HG03354 (cell line): ENCODE results near the gene TSHR.
"Not testable (repeated sequence)": the region's sequence is repeated elsewhere in the genome, so short reads cannot be mapped to it uniquely, and the experiment has no call there.

Experiments used
- ATAC-seq: cut with Tn5 transposase; IDR thresholded peaks from one replicate; pipeline ENCODE4 v1.9.1; 2021; ENCODE audit warnings: mild to moderate bottlenecking; ENCODE audit not compliant: unreplicated experiment, poor library complexity, severe bottlenecking

The TSHR gene

DNA sequence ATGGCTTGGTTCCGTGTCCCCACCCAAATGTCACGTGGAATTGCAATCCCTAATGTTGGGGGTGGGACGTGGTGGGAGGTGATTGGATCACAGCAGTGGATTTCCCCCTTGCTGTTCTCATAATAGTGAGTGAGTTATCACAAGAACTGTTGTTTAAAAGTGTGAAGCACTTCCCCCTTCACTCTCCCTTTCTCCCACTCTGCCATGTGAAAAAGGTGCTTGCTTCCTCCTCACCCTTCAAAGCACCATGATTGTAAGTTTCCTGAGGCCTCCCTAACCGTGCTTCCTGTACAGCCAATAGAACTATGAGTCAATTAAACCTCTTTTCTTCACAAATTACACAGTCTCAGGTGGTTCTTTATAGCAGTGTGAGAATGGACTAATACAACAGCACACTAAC is 8.6 kb upstream of the TSHR start:
- ATAC-seq = no peak

GRCh38 chr14:80948291-80948690 is 7.1 kb upstream of the TSHR start:
- no peak for ATAC-seq

DNA sequence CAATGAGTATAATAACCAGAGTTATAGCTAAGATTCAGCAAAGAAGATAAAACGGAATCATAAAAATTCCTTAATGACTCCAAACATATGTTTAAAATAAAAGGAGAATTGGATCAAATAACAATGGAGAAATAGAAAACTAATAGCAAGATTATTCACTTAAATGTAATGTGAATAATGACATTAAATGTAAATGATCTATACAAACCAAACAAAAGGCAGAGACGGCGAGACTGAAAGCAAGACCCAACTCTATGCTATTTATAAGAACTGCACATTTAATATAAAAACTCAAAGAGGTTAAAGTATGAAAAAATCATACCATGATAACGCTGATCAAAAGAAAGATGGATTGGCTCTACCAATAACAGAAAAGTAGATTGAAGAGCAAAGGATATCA is 3.9 kb upstream of the TSHR start:
- ATAC-seq = no peak

DNA sequence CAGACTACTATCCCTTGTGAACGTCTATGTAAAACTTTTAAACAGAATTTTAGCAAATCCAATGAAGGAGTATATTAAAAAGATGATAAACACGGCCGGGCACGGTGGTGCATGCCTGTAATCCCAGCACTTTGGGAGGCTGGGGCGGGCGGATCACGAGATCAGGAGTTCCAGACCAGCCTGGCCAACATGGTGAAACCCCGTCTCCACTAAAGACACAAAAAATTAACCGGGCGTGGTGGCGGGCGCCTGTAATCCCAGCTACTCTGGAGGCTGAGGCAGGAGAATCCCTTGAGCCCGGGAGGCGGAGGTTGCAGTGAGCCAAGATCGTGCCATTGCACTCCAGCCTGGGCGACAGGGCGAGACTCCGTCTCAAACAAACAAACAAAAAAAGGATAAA is 2.2 kb upstream of the TSHR start:
- not testable (repeated sequence) for ATAC-seq

- ATAC-seq = peak; percentile 29
Observed at GRCh38 chr14:80954687-80955299, 628 bp upstream of the TSHR start.

DNA sequence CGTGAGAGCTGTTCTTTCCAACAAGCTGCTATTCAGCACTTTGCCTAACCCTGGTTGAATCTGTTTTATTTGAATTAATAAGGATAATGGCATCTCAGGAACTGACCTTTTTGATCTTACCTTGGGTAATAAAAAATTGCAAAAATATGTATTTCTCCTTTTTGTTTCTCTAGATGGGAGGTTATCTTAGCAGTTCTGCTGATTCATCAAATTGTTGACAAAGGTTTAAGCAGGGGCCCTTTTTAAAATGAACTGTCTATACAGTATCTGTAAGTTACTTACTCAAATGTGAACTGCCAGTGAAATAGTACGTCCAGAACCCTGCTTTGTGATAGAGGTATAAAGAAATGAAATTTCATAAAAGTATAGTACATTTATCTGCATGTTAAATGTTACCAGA is 681 bp downstream of the TSHR start:
- no peak for ATAC-seq

DNA sequence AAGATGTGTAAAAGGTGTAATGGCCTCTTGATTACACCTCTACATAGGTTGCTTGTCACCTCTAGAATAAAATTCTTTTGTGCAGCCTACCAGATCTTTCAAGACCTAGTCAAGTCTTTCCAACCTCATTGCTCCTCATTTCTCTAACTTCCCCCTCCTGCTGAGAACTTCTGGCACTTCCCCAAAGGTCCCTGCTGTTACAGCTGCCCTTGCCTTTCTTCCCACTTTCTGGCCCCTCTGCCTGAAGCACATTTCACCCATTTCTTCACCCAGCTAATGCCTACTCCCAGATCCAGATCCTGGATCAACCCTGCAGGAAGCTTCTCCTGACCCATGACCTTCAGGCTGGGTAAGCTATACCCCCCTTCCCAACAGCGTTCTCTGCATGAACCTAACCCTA is 1.5 kb downstream of the TSHR start:
- no peak for ATAC-seq

DNA sequence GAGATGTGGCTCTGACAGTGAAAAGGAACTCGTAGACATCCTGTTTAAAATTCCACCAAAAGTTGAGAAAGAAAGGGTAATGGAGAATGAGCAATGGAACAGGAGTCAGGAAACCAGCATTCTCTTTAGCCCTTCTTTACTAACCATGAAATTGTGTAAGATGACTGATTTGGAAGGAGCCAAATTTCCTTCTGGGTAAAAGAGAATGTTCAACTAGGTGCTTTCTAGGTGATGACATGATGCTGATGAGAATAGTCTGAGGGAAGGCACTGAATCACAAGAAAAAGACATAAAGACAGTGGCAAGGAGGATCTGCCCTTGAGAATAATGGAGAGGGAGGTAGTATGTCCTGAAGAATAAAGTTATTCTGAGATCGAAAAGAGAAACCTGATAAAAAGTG is 2.2 kb downstream of the TSHR start:
- ATAC-seq = no peak

GRCh38 chr14:80958226-80958625 is 2.8 kb downstream of the TSHR start:
- no peak for ATAC-seq

DNA sequence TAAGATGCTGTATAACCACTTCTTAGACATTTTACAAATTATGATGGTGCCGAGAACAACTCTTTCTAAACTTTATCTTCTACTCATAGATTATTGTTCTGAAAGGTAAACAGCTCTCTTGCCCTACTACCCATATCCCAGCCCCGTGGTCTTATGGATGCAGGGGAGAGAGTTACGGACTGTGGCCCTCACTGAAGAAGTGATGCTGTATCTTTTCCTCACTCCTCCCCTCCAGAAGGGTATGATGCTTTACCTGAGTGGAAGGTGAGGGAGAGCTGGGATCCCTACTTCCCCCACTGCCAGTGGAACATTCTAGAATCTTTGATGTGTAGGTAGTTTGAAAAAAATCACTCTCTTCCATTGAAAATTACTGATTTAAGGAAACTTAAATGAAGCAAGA is 3.5 kb downstream of the TSHR start:
- ATAC-seq = no peak

GRCh38 chr14:80959496-80959895 is 4.1 kb downstream of the TSHR start:
- peak; percentile 97 for ATAC-seq

DNA sequence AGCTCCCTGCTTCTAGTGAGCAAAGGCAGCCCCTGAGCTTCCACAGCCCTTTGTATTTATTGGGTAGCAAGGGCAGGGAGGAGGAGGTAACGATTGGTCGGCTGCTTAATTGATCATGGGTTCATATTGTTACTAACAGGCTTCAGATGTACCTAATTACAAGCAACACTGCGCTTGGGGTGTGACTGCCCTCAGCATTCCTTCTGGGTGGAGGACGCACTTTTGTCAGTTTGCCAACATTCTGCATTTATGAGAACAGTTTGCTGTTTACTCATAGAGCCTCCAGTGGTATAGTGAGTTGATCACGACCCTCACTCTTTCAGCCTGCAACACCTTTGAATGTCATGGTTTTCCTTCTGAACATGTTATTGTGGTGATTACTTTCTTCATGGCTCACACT is 9.6 kb downstream of the TSHR start:
- no peak for ATAC-seq

DNA sequence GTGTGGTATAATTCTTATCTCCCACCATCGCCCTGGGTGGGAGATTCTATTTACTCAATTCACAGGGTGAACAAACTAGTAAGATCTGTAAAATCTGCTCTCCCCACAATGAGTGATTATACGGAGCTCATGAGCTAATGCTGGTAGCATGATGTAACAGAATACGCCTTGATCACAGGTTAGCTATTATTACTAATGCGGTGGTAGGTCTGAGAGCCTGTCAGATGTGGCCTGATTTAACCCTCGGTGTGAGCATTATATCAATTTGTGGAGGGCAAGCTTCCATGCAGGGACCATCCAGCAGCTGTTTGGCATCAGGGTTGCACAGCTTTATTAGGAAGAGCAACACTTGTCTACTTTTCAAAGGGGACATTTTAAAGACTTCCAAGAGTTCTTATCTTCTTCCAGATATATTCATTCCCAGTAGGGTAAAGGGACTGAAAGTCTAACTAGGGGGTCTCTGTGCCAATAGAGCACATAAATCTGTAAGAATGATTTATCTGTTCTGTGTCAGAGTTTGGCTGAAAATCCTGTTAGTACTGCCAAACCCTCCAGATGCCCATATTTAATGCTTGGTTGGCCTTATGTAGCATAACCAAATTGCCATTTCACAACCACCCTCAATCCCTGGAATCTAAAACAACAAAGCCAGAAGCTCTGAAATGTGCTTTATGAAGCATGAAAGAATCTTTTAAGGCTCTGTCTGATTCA is 18.7 kb downstream of the TSHR start:
- no peak for ATAC-seq

DNA sequence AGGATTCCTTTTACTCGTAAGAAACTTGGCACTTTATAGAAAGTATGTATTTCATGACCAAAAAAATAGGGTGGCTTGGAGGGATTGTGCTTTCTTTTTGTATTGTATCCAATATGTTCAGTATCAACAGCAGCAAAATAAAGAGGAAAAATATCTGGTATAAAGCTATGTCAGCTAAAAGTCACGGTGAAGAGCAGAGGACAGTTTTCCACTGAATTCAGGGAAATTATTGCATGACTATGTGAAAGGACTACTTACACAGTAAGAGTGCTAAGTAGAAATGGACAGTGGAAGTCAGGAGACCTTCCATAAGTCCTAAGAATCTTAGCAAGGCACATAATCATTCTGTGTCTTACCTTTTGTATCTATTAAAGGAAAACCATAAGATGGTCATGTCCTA is 19.3 kb downstream of the TSHR start:
- no peak for ATAC-seq

GRCh38 chr14:80977221-80977620 is 21.8 kb downstream of the TSHR start:
- peak; percentile 66 for ATAC-seq

GRCh38 chr14:80978403-80978802 is 23.0 kb downstream of the TSHR start:
- peak; percentile 67 for ATAC-seq

- ATAC-seq = no peak
Observed at GRCh38 chr14:80979951-80980350, 24.5 kb downstream of the TSHR start.

DNA sequence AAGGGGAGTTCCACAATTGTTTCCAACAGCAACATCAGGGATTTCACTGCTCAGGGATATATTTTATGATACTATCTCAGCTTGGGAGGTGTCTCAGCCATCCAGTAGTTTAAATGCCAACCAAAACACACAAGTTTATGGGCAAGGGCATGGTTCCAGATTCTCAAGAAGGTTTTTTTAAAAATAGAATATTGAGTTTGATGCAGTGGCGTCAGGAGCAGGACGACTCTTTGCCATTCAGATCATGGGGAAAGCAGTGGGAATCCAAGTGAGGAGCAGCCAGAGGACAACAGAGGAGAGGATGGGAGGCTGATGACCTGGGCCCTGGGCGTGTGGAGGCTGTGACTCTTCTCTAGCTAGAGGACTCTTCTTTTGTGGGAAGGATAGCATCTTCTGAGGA is 25.7 kb downstream of the TSHR start:
- no peak for ATAC-seq

DNA sequence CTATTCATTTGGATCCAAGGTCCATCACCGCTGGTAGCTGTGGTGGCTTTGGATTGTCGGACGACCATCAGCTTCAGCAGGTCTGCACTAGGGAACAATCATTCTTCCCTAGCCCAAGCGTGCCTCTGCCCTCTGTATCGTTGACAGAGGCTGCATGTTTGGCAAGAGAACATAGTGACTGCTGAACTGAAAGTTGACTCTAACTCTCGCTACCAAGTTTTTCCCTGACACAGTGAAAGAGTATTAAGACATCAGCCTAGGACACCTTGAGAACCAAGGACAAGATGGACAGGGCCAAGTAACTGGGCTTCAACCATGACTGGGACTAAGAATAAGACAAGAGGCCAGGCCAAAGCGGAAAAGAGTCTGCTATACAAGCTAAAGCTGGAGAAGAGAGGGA is 26.3 kb downstream of the TSHR start:
- ATAC-seq = no peak

GRCh38 chr14:80982711-80983110 is 27.3 kb downstream of the TSHR start:
- ATAC-seq = no peak

GRCh38 chr14:80987235-80988032 is 32.0 kb downstream of the TSHR start:
- peak; percentile 66 for ATAC-seq
